Measurements from ENCODE around the gene PREP. TPM values are rescaled to one million over a fixed set of nuclear protein-coding genes. Genes with fewer than 3 reads are reported as not detected.

PREP gene
- total and polyA plus RNA-seq, 2 of the 8 experiments (the other 6 are each of a cell fraction or from before 2014, with no cell fraction given), result 26.8 to 70.0 TPM

- TF ChIP-seq, protein P1, sequence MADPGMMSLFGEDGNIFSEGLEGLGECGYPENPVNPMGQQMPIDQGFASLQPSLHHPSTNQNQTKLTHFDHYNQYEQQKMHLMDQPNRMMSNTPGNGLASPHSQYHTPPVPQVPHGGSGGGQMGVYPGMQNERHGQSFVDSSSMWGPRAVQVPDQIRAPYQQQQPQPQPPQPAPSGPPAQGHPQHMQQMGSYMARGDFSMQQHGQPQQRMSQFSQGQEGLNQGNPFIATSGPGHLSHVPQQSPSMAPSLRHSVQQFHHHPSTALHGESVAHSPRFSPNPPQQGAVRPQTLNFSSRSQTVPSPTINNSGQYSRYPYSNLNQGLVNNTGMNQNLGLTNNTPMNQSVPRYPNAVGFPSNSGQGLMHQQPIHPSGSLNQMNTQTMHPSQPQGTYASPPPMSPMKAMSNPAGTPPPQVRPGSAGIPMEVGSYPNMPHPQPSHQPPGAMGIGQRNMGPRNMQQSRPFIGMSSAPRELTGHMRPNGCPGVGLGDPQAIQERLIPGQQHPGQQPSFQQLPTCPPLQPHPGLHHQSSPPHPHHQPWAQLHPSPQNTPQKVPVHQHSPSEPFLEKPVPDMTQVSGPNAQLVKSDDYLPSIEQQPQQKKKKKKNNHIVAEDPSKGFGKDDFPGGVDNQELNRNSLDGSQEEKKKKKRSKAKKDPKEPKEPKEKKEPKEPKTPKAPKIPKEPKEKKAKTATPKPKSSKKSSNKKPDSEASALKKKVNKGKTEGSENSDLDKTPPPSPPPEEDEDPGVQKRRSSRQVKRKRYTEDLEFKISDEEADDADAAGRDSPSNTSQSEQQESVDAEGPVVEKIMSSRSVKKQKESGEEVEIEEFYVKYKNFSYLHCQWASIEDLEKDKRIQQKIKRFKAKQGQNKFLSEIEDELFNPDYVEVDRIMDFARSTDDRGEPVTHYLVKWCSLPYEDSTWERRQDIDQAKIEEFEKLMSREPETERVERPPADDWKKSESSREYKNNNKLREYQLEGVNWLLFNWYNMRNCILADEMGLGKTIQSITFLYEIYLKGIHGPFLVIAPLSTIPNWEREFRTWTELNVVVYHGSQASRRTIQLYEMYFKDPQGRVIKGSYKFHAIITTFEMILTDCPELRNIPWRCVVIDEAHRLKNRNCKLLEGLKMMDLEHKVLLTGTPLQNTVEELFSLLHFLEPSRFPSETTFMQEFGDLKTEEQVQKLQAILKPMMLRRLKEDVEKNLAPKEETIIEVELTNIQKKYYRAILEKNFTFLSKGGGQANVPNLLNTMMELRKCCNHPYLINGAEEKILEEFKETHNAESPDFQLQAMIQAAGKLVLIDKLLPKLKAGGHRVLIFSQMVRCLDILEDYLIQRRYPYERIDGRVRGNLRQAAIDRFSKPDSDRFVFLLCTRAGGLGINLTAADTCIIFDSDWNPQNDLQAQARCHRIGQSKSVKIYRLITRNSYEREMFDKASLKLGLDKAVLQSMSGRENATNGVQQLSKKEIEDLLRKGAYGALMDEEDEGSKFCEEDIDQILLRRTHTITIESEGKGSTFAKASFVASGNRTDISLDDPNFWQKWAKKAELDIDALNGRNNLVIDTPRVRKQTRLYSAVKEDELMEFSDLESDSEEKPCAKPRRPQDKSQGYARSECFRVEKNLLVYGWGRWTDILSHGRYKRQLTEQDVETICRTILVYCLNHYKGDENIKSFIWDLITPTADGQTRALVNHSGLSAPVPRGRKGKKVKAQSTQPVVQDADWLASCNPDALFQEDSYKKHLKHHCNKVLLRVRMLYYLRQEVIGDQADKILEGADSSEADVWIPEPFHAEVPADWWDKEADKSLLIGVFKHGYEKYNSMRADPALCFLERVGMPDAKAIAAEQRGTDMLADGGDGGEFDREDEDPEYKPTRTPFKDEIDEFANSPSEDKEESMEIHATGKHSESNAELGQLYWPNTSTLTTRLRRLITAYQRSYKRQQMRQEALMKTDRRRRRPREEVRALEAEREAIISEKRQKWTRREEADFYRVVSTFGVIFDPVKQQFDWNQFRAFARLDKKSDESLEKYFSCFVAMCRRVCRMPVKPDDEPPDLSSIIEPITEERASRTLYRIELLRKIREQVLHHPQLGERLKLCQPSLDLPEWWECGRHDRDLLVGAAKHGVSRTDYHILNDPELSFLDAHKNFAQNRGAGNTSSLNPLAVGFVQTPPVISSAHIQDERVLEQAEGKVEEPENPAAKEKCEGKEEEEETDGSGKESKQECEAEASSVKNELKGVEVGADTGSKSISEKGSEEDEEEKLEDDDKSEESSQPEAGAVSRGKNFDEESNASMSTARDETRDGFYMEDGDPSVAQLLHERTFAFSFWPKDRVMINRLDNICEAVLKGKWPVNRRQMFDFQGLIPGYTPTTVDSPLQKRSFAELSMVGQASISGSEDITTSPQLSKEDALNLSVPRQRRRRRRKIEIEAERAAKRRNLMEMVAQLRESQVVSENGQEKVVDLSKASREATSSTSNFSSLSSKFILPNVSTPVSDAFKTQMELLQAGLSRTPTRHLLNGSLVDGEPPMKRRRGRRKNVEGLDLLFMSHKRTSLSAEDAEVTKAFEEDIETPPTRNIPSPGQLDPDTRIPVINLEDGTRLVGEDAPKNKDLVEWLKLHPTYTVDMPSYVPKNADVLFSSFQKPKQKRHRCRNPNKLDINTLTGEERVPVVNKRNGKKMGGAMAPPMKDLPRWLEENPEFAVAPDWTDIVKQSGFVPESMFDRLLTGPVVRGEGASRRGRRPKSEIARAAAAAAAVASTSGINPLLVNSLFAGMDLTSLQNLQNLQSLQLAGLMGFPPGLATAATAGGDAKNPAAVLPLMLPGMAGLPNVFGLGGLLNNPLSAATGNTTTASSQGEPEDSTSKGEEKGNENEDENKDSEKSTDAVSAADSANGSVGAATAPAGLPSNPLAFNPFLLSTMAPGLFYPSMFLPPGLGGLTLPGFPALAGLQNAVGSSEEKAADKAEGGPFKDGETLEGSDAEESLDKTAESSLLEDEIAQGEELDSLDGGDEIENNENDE (IDR thresholded peaks at IDR 0.05; ENCODE audit: insufficient replicate concordance, low read length), result no peak
These were observed 82.6 kb downstream of the PREP start (continued) for GRCh38 chr6:105320271-105320670.

All from H1 (cell line).